ENCODE measurements around the gene EPHB4. TPM values are rescaled to one million over a fixed set of nuclear protein-coding genes. Genes with fewer than 3 reads are reported as not detected.
"Not testable (repeated sequence)": the region's sequence is repeated elsewhere in the genome, so short reads cannot be mapped to it uniquely, and the experiment has no call there.

EPHB4 gene
- total RNA-seq, 3 donors from 2014 or later: 31.2 to 42.4 (median 38.9) TPM

GRCh38 chr7:100856871-100857282, 29.6 kb upstream of the EPHB4 start:
- Histone ChIP-seq H3K4me3 (no peak overlapping the region), H3K4me1 (ENCODE audit: low read depth) (peaks cover 14% of the 10 kb centered on the region), H3K9me3 (no peaks in the 10 kb centered on the region), H3K36me3 (ENCODE audit: low read depth) (peaks cover 6% of the 10 kb centered on the region)
- DNase-seq (peak in 1 of 3 donors; percentile 46), ATAC-seq (no peak)
- TF ChIP-seq CTCF (IDR thresholded peaks at IDR 0.05): no peak
- intact Hi-C loops (cut with DNase I, micrococcal nuclease): loop anchor here in 1 of 2 donors (10.0 kb wide), 1 partner anchor 62 kb away; no protein-coding TSS in a partner anchor

GRCh38 chr7:100855515-100855914, 28.2 kb upstream of the EPHB4 start:
- no peaks in the 10 kb centered on the region for H3K9me3 ChIP-seq
- peaks cover 5% of the 10 kb centered on the region for H3K36me3 ChIP-seq (ENCODE audit: low read depth)
- DNase-seq (peak in 1 of 3 donors; percentile 42), ATAC-seq (no peak)
- no peak overlapping the region for H3K4me3 ChIP-seq
- TF ChIP-seq CTCF (IDR thresholded peaks at IDR 0.05): no peak
- peaks cover 17% of the 10 kb centered on the region for H3K4me1 ChIP-seq (ENCODE audit: low read depth)
- intact Hi-C loops (cut with DNase I, micrococcal nuclease): loop anchor here in 1 of 2 donors (10.0 kb wide), 1 partner anchor 61 kb away; no protein-coding TSS in a partner anchor

GRCh38 chr7:100854899-100855298, 27.6 kb upstream of the EPHB4 start:
- not testable (repeated sequence) for H3K9me3 ChIP-seq; H3K36me3 ChIP-seq (ENCODE audit: low read depth); ATAC-seq; H3K4me3 ChIP-seq
- peak in 1 of 3 donors; percentile 22 for DNase-seq
- intact Hi-C loops (cut with DNase I, micrococcal nuclease): loop anchor here (5.0 to 10.0 kb wide), 2 partner anchors 53 to 60 kb away; no protein-coding TSS in a partner anchor
- peaks cover 17% of the 10 kb centered on the region for H3K4me1 ChIP-seq (ENCODE audit: low read depth)

- no peaks in the 10 kb centered on the region for H3K9me3 ChIP-seq
- intact Hi-C loops (cut with DNase I, micrococcal nuclease): loop anchor here (5.0 to 10.0 kb wide), 2 partner anchors 52 to 60 kb away; no protein-coding TSS in a partner anchor
- H3K4me1 ChIP-seq (ENCODE audit: low read depth): peaks cover 17% of the 10 kb centered on the region
- DNase-seq (peak in 2 of 3 donors; percentile 22 to 46), ATAC-seq (no peak)
- H3K4me3 ChIP-seq: no peak overlapping the region
- no peak for TF ChIP-seq CTCF (IDR thresholded peaks at IDR 0.05)
- no peaks in the 10 kb centered on the region for H3K36me3 ChIP-seq (ENCODE audit: low read depth)
These were observed 27.0 kb upstream of the EPHB4 start for GRCh38 chr7:100854146-100854895.

GRCh38 chr7:100852048-100852872, 24.9 kb upstream of the EPHB4 start, which contains the start of gene SLC12A9:
SLC12A9 (plus strand) TSS chr7:100852713; CDS start chr7:100854198, 1,485 bp downstream.
- H3K4me3 ChIP-seq: peak within 1 kb of the TSS; percentile 34
- H3K4me1 ChIP-seq (ENCODE audit: low read depth): peaks cover 17% of the 10 kb centered on the region
- DNase-seq (peak; percentile 94 to 95 (median 95)), ATAC-seq (peak; percentile 99)
- peak; percentile 88 for TF ChIP-seq CTCF (IDR thresholded peaks at IDR 0.05)
- no peaks in the 10 kb centered on the region for H3K9me3 ChIP-seq
- intact Hi-C loops (cut with DNase I, micrococcal nuclease): loop anchor here (5.0 to 10.0 kb wide), 2 partner anchors 50 to 57 kb away; no protein-coding TSS in a partner anchor
- H3K36me3 ChIP-seq (ENCODE audit: low read depth): no peaks in the 10 kb centered on the region
